DLD1 (cell line): ENCODE results near the gene RAB20.
"Not testable (repeated sequence)": the region's sequence is repeated elsewhere in the genome, so short reads cannot be mapped to it uniquely, and the experiment has no call there.

Experiments used
- in situ Hi-C: cut with HindIII; loops from 2 replicates; pipeline ENCODE4 v1.10.0; 2017; ENCODE audit warnings: low sequenced_read_pairs

Gene RAB20

GRCh38 chr13:110516500-110516899 is 45.0 kb downstream of the RAB20 start:
- in situ Hi-C loops = no loop called here

GRCh38 chr13:110512198-110512740 is 49.3 kb downstream of the RAB20 start:
- in situ Hi-C loops = no loop called here

- in situ Hi-C loops = no loop called here
Observed at GRCh38 chr13:110511509-110512181, 49.9 kb downstream of the RAB20 start.

- in situ Hi-C loops = no loop called here
Observed at GRCh38 chr13:110509971-110510786, 51.3 kb downstream of the RAB20 start.

GRCh38 chr13:110509478-110509926 is 52.0 kb downstream of the RAB20 start:
- in situ Hi-C loops = no loop called here

- in situ Hi-C loops = no loop called here
Observed at GRCh38 chr13:110507678-110508381, 53.7 kb downstream of the RAB20 start.

- in situ Hi-C loops = no loop called here
Observed at GRCh38 chr13:110506859-110507566, 54.5 kb downstream of the RAB20 start.

- in situ Hi-C loops = no loop called here
Observed at GRCh38 chr13:110506396-110506795, 55.1 kb downstream of the RAB20 start.

GRCh38 chr13:110505594-110505993 is 55.9 kb downstream of the RAB20 start:
- in situ Hi-C loops = no loop called here

- in situ Hi-C loops = no loop called here
Observed at GRCh38 chr13:110503979-110504499, 57.5 kb downstream of the RAB20 start.

GRCh38 chr13:110503037-110503901 is 58.3 kb downstream of the RAB20 start:
- in situ Hi-C loops = no loop called here

- in situ Hi-C loops = no loop called here
Observed at GRCh38 chr13:110501188-110501587, 60.3 kb downstream of the RAB20 start.

- in situ Hi-C loops = no loop called here
Observed at GRCh38 chr13:110500341-110500740, 61.2 kb downstream of the RAB20 start.

GRCh38 chr13:110499621-110500281 is 61.8 kb downstream of the RAB20 start:
- in situ Hi-C loops = no loop called here

GRCh38 chr13:110498765-110499164 is 62.8 kb downstream of the RAB20 start:
- in situ Hi-C loops = no loop called here

GRCh38 chr13:110498327-110498726 is 63.2 kb downstream of the RAB20 start:
- in situ Hi-C loops = no loop called here

- in situ Hi-C loops = not testable (repeated sequence)
Observed at GRCh38 chr13:110497896-110498295, 63.6 kb downstream of the RAB20 start.

GRCh38 chr13:110497003-110497402 is 64.5 kb downstream of the RAB20 start:
- in situ Hi-C loops = no loop called here

- in situ Hi-C loops = no loop called here
Observed at GRCh38 chr13:110496281-110496680, 65.2 kb downstream of the RAB20 start.
